ENCODE data around the gene THOP1. TPM values are rescaled to one million over a fixed set of nuclear protein-coding genes. Genes with fewer than 3 reads are reported as not detected.
"Not testable (repeated sequence)": the region's sequence is repeated elsewhere in the genome, so short reads cannot be mapped to it uniquely, and the experiment has no call there.

Gene THOP1
- total RNA-seq, 1 experiment from 2014 or later: 299 TPM

DNA sequence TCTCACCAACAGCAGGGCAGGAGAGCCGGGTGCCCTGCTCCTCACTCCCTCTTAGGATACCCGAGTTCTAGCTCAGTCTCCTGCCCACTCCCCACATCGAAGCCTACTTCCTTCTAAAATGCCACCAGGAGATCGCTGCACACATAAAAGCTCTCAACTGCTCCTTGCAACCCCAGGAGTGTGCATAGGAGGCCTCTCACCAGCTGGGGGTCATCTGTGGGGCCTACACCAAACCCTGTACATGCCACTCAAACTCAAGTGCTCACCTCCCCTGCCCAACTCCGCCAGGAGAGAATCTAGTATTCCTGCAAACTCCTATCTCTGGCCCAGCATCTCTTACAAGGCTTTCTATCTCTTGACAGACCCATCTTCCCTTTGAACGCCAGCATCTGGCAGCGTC, 5.0 kb upstream of the THOP1 start:
- no peak for DNase-seq (ENCODE audit: low read depth)

DNA sequence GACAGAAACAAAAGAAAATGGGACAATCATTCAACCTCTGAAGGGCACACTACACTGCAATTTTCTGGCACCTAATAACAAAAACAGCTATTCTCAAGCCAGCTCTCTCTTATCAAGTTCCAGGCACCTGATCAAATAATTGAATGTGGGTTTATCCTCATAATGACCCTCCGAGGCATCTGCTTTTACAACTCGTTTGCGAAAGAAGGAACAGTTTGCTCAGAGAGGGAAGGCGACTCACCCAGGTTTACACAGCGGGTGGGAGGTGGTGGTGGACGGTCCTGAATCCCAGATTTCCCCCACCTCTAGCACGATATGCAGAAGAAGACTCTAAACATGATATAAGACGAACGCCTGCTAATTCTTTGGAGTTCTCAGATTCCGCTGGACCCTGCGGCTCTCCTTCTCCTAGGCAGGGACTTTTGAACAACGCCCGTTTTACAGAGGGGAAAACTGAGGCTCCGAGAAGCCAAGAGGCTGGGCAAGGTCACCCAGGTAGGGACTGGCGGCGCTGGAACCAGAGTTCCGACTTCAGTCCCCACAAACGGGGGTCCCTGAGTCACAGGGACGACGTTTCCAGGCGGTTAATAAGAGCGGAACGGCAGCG, 2.9 kb upstream of the THOP1 start:
- no peak for DNase-seq (ENCODE audit: low read depth)

DNA sequence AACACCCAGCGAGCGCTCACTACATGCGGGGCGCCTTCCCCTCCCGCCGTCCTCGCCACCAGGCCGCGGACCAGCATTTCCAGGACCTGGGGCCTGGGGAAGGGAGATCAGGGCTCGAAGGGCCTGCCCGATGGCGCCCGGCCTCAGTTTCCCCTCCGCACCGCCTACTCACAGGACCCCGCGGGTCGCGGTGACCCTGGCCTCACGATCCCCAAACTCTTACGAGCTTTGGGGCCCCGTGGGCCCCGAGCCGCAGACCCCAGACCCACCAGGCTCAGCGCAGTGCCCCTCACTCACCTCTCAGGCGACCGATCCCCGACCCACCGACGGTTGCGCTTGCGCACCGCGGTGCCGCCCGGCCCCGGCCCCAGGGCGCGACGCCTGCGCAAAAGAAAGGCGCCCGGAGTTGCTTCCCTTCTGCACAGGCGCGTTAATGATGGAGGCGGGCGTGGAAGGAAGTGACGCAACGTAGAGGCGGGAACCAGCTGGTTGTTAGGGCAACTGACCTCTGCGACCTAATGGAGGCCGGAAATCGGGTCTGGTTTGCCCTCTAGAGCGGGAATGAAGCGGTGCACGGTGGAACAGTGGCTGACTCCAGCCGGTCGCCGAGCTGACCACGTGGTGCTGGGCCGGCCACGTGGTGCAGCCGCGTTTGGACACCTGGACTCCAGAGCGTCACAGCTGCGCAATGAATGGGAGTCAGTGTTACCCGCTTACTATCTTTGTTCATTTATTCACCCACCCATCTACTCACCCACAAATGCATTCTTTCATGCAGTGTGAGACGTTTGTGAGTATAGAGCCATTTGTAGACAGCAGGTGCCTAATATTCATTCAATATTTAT, 2.1 kb upstream of the THOP1 start, which contains the start of gene SGTA:
Gene SGTA (minus strand): TSS at position 338 of the 845 bp plus-strand sequence. CDS start 14,205 bp downstream, outside the sequence.
- DNase-seq (ENCODE audit: low read depth): peak; percentile 99

DNA sequence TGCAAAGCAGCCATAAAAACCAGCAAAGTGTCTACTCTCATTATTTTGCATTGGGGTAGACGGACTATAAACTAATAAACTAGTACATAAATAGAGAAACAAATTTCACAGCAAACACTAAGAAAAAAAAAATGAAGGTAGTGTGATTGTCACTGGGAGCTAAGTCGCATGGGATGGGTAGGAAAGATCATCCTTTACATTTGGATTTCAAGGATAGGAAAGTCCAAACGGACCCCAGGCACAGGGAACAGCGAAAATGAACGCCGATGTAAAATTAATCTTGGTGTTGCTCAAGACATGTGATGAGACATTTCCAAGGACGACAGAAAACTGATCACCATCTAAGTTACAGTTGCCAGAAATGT, 1.5 kb upstream of the THOP1 start:
- no peak for DNase-seq (ENCODE audit: low read depth)

DNA sequence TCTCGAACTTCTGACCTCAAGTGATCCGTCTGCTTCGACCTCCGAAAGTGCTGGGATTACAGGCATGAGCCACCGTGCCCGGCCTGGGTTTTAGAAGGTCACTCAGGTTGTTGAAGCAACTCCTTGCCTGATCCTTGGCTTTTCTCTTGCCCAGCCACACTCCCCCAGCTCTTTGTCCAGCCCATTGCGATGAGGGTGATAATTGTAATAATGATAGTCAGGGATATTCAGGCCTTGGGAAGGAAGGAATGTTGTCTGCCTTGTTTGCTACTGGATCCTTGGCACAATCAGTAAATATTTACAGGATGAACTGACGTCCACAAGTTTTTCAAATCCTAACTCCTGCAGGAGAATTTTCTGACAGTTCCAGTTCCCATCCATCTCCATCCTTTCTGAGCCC, 1.8 kb downstream of the THOP1 start:
- no peak for DNase-seq (ENCODE audit: low read depth)

DNA sequence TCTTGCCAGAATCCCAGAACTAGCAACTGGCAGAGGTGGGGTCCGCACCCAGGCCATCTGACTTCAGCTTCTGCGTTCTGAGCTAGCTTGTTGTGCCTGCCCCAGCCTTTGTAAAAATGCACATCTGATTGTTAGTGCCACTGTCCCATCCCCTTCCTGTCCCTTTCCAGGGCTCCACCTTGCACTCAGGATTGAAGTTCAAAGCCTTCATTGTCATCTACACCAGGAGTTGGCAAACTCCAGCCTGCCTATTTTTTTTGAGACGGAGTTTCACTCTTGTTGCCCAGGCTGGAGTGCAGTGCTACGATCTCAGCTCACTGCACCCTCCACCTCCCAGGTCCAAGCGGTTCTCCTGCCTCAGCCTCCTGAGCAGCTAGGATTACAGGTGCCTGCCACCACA, 2.9 kb downstream of the THOP1 start:
- no peak for DNase-seq (ENCODE audit: low read depth)

DNA sequence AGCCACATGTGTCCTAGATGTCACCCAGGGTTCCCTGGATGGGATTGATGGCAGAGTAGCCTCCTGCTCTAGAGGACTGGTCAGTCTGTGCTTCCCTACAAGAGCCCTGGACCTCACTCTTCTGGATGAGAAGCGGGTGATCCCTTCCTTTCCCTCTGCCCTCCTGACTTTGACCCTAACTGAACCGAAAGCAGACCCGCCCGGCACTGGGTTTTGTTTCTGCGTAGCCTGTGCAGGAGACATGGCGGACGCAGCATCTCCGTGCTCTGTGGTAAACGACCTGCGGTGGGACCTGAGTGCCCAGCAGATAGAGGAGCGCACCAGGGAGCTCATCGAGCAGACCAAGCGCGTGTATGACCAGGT, 4.9 kb downstream of the THOP1 start:
- DNase-seq (ENCODE audit: low read depth): no peak

DNA sequence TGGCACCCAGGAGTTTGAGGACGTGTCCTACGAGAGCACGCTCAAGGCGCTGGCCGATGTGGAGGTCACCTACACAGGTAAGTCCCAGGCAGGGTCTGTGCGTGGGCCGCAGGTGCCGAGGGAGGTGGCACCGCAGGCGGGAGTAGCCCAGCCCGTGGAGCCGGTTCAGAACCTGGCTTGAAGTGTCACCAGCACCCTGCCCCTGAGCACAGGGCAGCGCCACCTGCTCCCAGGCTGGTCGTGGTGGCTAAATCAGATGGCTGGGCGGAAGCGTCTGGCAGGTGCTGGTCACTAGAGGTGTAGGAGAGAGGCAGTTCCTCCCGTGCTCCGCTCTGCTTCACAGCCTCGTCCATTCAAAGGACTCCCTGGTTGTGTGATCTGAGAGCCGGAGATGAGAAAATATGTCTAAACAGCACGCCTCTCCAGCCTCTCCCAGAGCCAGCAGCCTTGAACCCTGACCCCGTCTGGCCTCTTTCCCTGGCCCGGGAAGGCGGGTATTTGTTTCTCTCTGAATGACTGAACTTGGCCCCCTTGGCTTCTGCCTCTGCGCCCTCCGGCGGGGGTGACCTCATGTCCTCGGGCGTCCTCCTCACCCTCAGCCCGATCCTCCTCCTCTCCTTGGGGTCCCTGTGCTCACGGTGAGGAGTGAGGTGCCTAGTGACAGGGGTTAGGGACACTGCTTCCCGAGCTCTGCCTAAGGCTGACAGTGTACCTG, 5.4 kb downstream of the THOP1 start:
- DNase-seq (ENCODE audit: low read depth): no peak

DNA sequence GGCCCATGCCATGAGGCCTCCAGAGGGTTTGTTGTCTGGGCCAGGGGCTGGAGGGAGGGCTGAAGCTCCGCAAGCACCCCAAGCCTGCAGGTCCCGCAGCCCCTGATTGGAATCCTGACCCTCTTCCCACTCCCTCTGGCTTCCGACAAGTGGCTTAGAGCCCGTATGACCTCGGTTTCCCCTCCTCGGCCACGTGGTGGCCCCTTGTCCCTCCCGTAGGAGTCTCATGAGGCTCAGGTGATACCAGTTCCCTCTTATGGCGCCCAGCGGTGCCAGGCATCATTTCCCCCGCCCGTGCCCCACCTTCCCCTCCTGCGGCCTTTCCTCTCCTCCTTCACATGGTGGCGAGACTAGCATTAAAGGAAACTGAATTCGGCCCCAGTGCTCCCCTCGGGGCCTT, 6.1 kb downstream of the THOP1 start:
- DNase-seq (ENCODE audit: low read depth): no peak

DNA sequence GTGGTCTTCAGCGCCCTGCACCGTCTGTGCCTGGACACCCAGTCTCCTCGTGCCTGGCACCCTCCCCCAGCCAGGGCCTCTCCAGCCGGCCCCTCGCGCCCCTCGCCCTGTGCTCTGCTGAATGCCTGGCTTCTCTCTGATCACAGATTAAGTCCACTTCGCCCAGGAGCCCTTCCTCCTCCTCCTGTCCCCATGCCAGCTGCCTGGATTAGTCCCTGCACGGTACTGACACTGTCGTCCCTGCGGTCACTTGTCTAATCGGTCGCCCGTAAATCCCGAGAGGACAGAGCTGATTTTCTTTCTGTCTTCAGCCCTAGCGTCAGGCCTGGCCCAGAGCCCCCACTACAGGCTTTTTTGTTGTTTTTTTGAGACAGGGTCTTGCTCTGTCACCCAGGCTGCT, 6.6 kb downstream of the THOP1 start:
- no peak for DNase-seq (ENCODE audit: low read depth)

DNA sequence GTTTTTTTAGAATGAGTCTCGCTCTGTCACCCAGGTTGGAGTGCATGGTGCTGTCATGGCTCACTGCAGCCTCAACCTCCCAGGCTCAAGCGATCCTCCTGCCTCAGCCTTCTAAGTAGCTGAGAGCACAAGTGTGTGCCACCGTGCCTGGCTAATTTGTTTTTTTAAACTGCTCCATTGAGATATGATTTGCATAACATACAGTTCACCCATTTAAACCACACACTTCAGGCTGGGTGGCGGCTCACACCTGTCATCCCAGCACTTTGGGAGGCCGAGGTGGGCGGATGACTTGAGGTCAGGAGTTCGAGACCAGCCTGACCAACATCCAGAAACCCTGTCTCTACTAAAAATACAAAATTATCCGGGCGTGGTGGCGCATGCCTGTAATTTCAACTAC, 7.4 kb downstream of the THOP1 start:
- DNase-seq (ENCODE audit: low read depth): not testable (repeated sequence)

DNA sequence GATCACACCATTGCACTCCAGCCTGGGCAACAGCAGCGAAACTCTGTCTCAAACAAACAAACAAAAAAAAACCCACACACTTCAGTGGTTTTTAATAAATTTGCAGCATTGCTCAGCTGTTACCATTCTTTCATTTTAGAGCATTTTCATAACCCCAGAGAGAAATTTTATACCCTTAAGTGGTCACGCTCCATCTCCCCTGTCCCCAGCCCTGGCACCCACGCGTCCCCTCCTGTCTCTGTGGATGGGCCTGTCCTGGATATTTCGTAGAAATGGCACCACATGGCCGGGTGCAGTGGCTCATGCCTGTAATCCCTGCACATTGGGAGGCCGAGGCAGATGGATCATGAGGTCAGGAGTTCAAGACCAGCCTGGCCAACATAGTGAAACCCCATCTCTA, 7.8 kb downstream of the THOP1 start:
- DNase-seq (ENCODE audit: low read depth): no peak

DNA sequence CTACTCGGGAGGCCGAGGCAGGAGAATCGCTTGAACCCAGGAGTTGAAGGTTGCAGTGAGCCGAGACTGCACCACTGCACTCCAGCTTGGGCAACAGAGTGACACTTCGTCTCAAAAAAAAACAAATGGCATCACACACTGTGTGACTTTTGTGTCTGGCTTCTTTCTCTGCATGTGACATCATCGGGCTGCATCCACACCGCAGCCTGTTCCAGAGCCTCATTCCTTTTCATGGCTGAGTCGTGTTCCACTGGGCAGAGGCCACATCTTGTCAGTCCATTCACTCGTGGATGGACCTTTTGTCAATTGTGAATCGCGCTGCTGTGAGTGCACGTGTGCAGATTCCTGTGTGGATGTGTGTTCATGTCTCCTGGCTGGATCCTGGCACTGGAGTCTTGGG, 8.3 kb downstream of the THOP1 start:
- no peak for DNase-seq (ENCODE audit: low read depth)

DNA sequence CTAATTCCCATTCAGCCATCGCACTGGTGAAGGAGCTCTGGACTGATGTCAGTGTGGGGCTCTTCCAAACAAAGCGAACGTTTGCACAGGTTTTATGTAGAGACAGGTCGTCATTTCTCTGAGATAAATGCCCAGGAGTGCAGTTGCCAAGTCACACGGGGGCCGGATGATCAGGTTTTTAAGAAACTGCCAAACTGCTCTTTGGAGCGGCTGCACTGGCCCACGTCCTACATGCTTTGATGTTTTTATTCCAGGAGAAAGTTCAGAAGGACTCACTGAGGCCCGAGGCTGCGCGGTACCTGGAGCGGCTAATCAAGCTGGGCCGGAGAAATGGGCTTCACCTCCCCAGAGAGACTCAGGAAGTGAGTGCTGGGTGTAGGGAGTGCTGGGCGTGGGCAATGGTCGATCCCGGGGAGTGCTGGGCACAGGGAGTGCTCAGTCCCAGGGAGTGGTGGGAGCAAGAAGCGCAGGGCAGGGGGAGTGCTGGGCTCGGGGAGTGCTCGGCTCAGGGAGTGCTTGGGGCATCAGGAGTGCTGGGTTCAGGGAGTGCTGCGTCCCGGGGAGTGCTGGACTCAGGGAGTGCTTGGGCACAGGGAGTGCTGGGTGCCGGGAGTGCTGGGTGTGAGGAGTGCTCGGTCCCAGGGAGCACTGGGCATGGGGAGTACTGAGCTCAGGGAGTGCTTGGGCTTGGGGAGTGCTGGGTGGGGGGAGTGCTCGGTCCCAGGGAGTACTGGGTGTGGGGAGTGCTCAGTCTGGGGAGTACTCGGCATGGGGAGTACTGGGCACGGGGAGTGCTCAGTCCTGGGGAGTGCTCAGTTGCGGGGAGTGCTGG, 10.7 kb downstream of the THOP1 start:
- DNase-seq (ENCODE audit: low read depth): no peak

DNA sequence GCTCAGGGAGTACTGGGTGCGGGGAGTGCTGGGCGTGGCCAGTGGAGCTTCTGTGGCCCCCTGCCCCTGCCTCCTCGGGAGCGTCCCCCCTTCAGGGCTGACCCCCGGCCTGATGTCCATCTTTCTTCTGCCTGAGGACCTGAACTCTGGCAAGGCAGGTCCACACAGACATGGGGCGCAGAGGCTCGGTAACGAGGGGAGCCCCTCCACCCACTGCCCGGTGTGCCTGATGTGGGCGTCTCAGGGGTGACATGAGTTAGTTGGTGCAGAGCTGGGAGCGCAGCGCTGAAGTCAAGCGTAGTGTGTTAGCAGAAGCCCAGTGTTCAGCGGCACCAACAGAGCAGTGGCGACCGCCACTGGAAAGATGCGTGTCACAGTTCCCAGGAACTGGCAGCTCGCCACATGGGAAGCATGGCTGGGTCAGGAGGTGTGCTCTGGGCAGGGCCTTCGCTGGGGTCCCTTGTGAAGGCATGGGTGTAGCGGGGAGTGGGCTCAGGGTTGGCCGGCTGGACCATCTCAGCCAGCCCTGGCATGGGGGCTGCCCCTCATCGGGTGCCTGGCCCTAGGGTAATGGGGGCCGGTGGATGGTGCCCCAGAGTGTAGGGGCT, 11.5 kb downstream of the THOP1 start:
- no peak for DNase-seq (ENCODE audit: low read depth)

DNA sequence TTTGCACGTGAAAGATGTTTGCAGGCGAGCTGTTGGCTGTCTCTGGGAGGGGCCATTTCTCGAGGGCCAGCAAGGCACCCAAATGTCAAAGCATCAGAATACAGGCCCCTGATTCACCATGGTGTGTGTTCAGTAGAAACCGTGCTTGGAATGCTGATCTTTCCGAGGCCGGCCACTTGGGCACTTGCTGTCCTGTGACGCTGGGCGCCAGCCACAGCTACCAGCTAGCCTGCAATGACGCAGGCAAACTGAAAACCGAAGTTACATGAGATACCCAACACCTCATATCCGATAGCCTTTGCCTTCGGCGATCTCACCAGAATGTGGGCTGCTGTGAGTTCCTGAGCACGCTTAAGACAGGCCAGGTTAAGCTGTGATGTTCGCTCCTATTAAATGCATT, 12.0 kb downstream of the THOP1 start:
- DNase-seq (ENCODE audit: low read depth): no peak

DNA sequence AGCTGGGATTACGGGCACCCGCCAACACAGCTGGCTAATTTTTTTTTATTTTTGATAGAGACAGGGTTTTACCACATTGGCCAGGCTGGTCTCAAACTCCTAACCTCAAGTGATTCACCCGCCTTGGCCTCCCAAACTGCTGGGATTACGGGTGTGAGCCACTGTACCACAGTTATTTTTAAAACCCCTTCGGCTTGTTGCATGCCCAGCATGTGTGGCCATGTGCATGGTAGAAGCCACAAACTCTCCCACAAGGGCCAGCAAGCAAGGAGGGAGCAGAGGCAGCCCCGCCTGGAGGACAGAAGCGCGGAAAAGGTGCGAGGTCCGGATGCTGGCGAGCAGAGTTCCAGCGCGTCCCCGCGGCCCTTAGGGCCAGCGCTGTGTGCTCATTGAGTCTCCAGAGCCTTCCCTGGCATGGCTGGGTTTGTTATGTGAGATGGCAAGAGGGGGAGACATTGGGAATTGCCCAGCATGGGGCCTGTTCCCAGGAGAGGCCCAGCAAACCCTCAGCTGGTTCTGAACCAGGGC, 12.9 kb downstream of the THOP1 start:
- DNase-seq (ENCODE audit: low read depth): no peak

DNA sequence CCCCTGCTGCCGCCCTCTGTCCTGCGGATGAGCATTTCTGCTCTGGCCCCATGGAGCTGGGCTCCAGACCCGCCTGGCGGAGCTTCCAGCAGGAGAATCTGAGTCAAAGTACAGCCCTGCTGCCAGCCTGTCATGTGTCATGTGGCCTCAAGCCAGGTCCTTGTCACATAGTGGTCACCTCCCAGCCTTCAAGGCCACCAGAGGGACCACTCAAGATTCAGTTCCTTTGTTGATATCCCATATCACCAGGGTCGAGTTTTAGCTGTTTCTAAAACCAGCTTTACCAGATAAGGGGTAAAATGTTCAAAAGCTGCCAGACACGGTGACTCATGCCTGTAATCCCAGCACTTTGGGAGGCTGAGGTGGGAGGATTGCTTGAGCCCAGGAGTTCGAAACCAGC, 13.4 kb downstream of the THOP1 start:
- no peak for DNase-seq (ENCODE audit: low read depth)

DNA sequence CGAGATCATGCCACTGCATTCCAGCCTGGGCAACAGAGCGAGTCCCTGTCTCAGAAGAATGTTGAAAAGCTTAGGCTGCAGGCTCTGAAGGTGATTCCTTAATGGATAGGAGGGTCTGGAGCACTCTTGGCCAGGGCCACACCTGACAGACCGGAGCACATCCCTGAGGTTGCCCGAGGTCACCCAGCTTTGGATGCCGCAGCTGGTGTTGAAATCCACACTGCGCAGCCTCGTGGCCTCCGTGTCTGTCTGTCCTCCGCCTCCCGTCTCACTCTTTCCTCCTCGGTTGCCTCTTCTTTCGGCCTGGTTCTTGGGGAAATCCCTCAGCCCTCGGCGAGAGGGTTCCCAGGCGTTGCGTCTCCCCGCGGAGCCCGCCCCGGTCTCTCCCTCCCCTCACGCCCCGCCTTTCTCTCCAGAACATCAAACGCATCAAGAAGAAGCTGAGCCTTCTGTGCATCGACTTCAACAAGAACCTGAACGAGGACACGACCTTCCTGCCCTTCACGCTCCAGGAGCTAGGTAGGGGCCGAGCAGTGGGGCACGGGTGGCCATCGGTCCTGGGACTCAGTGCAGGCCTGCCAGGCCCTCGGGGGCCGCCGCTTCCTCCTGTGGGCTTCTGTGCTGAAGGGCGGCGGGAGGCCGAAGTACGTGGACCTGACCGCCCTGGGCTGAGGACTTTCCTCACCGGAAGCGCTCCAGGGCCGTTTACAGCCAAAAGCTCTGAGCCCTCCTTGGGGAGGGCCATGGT, 14.1 kb downstream of the THOP1 start:
- DNase-seq (ENCODE audit: low read depth): no peak

DNA sequence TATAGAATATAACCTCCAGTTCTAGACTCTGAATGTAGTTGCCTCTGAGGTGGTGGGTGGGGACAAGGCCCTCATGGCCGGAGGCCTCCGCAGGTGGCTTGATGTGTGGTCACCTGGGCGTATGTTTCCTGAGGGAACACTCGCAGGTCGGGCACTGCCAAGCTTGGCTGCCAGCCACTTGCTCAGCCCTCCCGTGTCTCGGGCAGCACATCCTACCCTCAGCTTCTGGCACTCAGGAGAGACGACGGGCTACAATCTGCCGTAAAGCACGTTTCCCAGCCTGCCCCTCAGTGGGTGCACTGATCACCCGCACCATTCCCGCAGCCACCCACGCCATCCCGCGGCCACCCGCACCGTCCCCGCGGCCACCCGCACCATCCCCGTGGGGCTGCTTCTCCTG, 15.2 kb downstream of the THOP1 start:
- DNase-seq (ENCODE audit: low read depth): no peak
